Right hindlimb (tissue), 1 donor: ENCODE results near the gene YARS2.
"Not testable (repeated sequence)": the region's sequence is repeated elsewhere in the genome, so short reads cannot be mapped to it uniquely, and the experiment has no call there.

Source experiments
- DNase-seq: peaks from one replicate; pipeline ENCODE4 v3.0.0-alpha.2; 2018

Gene YARS2

GRCh38 chr12:32743264-32743663 is 12.4 kb downstream of the YARS2 start:
- DNase-seq: no peak

DNA sequence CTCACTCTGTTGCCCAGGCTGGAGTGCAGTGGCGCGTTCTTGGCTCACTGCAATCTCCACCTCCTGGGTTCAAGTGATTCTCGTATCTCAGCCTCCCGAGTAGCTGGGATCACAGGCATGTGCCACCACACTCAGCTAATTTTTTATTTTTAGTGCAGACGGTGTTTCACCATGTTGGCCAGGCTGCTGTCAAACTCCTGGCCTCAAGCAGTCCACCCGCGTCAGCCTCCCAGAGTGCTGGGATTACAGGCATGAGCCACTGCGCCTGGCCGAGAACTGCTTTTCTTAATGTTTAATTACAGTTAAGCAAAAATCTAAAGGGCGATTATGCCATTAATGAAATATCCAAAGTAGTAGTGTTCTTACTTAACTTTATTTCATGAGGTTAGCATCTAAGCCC is 13.6 kb downstream of the YARS2 start:
- no peak for DNase-seq

GRCh38 chr12:32739279-32739678 is 16.4 kb downstream of the YARS2 start:
- DNase-seq: no peak

DNA sequence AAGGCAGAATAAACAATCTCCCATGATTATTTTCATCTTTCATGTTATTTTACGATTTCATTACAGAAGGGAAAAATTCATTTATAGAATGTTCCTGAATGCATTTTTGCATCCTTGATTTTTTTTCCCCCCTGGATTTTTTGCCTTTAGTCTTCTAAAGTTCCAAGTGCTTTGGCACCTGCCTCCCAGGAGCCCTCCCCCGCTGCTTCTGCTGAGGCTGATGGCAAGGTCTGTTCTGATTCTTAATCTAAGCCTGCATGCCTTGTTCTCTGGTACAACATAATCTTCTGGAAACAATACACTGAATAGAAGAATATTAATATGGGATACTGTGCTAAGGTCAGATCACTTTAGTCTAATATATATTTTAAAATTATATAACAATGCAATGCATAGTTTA is 18.0 kb downstream of the YARS2 start:
- DNase-seq: no peak

- DNase-seq: no peak
Observed at GRCh38 chr12:32736445-32736844, 19.3 kb downstream of the YARS2 start.

GRCh38 chr12:32734952-32735351 is 20.7 kb downstream of the YARS2 start:
- no peak for DNase-seq

GRCh38 chr12:32727237-32727636 is 28.5 kb downstream of the YARS2 start:
- DNase-seq: no peak

- no peak for DNase-seq
Observed at GRCh38 chr12:32726286-32726685, 29.4 kb downstream of the YARS2 start.

- not testable (repeated sequence) for DNase-seq
Observed at GRCh38 chr12:32725308-32725707, 30.4 kb downstream of the YARS2 start.

- DNase-seq: no peak
Observed at GRCh38 chr12:32718926-32719325, 36.8 kb downstream of the YARS2 start.

DNA sequence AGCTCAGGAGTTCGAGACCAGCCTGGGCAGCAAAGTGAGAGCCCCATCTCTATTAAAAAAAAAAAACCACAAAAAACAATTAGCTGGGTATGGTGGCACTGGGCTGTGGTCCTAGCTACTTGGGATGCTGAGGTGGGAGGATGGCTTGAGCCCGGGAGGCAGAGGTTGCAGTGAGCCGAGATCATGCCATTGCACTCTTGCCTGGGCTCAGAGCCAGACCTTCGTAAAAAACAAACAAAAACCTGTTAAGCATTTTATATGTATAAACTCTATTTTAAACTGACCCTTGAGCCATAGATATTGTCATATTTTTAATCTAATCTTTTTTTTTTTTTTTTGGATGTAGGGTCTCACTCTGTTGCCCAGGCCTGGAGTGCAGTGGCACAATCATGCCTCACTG is 40.9 kb downstream of the YARS2 start:
- no peak for DNase-seq

GRCh38 chr12:32708926-32709325 is 46.8 kb downstream of the YARS2 start:
- no peak for DNase-seq

GRCh38 chr12:32706335-32707024 is 49.2 kb downstream of the YARS2 start:
- DNase-seq: no peak

GRCh38 chr12:32705783-32706182 is 49.9 kb downstream of the YARS2 start:
- no peak for DNase-seq

DNA sequence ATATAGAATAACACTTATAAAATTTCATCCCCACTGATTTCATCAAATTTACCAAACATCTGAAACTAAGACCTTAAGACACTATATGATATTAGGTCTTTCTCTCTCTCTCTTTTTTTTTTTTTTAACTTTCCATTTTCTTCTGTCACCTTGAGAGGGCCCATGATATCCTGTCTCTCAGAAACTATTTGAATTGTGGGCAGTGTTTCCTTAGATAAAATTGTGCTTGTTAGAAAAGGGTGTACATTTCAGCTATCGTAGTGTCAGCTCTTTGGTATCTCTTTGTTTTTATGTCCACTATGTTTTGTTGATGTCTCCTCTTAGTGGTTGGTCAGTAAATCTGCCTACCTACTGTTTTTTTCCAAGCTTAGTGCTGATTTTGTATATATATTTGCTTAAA is 52.8 kb downstream of the YARS2 start:
- no peak for DNase-seq

- DNase-seq: no peak
Observed at GRCh38 chr12:32702473-32702872, 53.2 kb downstream of the YARS2 start.

GRCh38 chr12:32699437-32699836 is 56.3 kb downstream of the YARS2 start:
- DNase-seq: not testable (repeated sequence)

- no peak for DNase-seq
Observed at GRCh38 chr12:32698285-32698684, 57.4 kb downstream of the YARS2 start.

- no peak for DNase-seq
Observed at GRCh38 chr12:32697445-32697844, 58.3 kb downstream of the YARS2 start.
